Measurements from ENCODE around the gene PRKCI.
A peak's percentile ranks its signal among the peaks of the same experiment; 100 is the strongest.

Gene PRKCI

DNA sequence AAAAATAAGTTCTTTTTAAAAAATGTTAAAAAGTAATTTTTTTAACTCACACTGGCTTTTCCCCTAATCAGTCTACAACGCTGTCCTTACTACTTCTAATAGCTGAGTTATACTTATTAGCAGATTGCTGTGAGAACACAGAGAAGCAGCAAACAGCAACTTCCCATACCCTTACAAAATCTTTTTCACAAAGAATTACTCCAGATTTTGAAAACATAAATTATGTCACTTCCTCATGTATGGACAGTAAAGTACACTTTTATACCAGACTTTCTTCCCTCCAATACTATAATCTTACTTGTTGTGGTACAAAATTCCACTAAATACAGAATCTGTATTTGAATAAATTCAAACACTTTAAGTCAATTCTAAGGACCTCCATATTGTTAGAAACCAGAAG is 42.8 kb upstream of the PRKCI start:
- TF ChIP-seq ZSCAN30 (tag by site-specific recombination; IDR thresholded peaks at IDR 0.05), result no peak
- no peak for TF ChIP-seq IKZF3 (tag by site-specific recombination; IDR thresholded peaks at IDR 0.05)
- TF ChIP-seq, protein P1, sequence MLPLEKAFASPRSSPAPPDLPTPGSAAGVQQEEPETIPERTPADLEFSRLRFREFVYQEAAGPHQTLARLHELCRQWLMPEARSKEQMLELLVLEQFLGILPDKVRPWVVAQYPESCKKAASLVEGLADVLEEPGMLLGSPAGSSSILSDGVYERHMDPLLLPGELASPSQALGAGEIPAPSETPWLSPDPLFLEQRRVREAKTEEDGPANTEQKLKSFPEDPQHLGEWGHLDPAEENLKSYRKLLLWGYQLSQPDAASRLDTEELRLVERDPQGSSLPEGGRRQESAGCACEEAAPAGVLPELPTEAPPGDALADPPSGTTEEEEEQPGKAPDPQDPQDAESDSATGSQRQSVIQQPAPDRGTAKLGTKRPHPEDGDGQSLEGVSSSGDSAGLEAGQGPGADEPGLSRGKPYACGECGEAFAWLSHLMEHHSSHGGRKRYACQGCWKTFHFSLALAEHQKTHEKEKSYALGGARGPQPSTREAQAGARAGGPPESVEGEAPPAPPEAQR (tag by site-specific recombination; IDR thresholded peaks at IDR 0.05), result no peak
- no peak for TF ChIP-seq KLF1 (tag by site-specific recombination; IDR thresholded peaks at IDR 0.05)
- TF ChIP-seq, protein P2, sequence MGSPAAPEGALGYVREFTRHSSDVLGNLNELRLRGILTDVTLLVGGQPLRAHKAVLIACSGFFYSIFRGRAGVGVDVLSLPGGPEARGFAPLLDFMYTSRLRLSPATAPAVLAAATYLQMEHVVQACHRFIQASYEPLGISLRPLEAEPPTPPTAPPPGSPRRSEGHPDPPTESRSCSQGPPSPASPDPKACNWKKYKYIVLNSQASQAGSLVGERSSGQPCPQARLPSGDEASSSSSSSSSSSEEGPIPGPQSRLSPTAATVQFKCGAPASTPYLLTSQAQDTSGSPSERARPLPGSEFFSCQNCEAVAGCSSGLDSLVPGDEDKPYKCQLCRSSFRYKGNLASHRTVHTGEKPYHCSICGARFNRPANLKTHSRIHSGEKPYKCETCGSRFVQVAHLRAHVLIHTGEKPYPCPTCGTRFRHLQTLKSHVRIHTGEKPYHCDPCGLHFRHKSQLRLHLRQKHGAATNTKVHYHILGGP (tag by site-specific recombination; IDR thresholded peaks at IDR 0.05), result no peak
- TF ChIP-seq ZNF2 (tag by site-specific recombination; IDR thresholded peaks at IDR 0.05), result no peak
- no peak for TF ChIP-seq HOXD13 (CRISPR knock-in tag; IDR thresholded peaks at IDR 0.05; ENCODE audit: borderline replicate concordance)
- TF ChIP-seq, protein P3, sequence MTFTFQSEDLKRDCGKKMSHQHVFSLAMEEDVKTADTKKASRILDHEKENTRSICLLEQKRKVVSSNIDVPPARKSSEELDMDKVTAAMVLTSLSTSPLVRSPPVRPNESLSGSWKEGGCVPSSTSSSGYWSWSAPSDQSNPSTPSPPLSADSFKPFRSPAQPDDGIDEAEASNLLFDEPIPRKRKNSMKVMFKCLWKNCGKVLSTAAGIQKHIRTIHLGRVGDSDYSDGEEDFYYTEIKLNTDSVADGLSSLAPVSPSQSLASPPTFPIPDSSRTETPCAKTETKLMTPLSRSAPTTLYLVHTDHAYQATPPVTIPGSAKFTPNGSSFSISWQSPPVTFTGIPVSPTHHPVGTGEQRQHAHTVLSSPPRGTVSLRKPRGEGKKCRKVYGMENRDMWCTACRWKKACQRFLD (tag by site-specific recombination; IDR thresholded peaks at IDR 0.05), result no peak
- TF ChIP-seq ZNF19 (tag by site-specific recombination; IDR thresholded peaks at IDR 0.05; ENCODE audit: low read depth), result no peak
- no peak for TF ChIP-seq SP3 (tag by site-specific recombination; IDR thresholded peaks at IDR 0.05)
- no peak for TF ChIP-seq SETDB1 (IDR thresholded peaks at IDR 0.05; ENCODE audit: insufficient read length, low read length)
- TF ChIP-seq ZNF473 (tag by site-specific recombination; IDR thresholded peaks at IDR 0.05), result no peak
- TF ChIP-seq MEIS1 (CRISPR knock-in tag; IDR thresholded peaks at IDR 0.05; ENCODE audit: borderline replicate concordance), result no peak
- TF ChIP-seq, protein P4, sequence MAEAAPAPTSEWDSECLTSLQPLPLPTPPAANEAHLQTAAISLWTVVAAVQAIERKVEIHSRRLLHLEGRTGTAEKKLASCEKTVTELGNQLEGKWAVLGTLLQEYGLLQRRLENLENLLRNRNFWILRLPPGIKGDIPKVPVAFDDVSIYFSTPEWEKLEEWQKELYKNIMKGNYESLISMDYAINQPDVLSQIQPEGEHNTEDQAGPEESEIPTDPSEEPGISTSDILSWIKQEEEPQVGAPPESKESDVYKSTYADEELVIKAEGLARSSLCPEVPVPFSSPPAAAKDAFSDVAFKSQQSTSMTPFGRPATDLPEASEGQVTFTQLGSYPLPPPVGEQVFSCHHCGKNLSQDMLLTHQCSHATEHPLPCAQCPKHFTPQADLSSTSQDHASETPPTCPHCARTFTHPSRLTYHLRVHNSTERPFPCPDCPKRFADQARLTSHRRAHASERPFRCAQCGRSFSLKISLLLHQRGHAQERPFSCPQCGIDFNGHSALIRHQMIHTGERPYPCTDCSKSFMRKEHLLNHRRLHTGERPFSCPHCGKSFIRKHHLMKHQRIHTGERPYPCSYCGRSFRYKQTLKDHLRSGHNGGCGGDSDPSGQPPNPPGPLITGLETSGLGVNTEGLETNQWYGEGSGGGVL (tag by site-specific recombination; IDR thresholded peaks at IDR 0.05), result no peak
- TF ChIP-seq KLF16 (tag by site-specific recombination; IDR thresholded peaks at IDR 0.05), result no peak
- no peak for TF ChIP-seq GLIS1 (tag by site-specific recombination; IDR thresholded peaks at IDR 0.05)
- Histone ChIP-seq H3K9me3 (ENCODE audit: control insufficient read depth, insufficient read depth, low read depth, low read length) (no peaks in the 10 kb centered on the region), H3K4me1 (ENCODE audit: control insufficient read depth, insufficient read depth, low read length) (no peaks in the 10 kb centered on the region), H3K36me3 (ENCODE audit: control insufficient read depth in 2 of 2, insufficient read depth in 1 of 2, low read length in 2 of 2) (peaks cover 21 to 43% of the 10 kb centered on the region in 2 experiments), H3K4me3 (ENCODE audit: low read depth, low read length) (no peak overlapping the region), H3K27ac (ENCODE audit: extremely low read depth, low read depth, low read length) (no peak overlapping the region)
- ChIA-PET POLR2A (no interaction called here), CTCF (interaction anchor here (0.6 to 1.1 kb wide), 3 partner anchors 202 to 234 kb away, joined by 3 read pairs; no protein-coding TSS in a partner anchor)

DNA sequence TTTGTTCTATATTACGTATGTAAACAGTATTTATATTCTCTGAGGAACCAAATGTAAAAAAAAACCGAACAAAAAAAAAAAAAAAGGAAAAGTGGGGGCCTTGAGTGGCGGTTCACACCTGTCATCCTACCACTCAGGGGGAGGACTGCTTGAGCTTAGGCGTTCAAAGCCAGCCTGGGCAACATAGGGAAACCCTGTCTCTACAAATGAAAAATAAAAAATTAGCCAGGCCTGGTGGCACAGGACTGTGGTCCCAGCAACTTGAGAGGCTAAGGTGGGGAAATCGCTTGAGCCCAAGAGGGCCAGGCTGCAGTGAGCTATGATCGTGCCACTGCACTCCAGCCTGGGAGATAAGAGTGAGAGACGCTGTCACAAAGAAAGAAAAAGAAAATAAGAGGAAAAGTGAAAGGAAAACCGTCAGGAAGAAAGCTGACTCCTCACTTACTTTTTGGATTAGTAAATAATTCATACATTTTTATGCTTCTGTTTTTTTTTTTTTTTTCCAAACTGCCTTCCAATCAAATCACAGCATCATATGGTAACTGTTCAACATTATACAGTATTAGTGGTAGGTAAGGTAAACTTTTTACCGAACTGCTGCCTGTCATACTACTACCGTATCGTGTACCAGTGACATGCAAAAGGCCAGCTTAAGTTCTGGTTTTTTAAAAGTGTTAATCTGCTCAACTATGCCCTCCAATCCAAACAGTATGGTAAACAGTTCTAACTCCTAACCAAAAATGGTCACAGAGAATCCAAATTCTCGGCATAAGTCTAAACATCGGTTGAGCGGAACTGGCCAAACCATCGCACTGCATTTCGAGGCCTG is 41.9 kb upstream of the PRKCI start:
- Histone ChIP-seq H3K9me3 (ENCODE audit: control insufficient read depth, insufficient read depth, low read depth, low read length) (no peaks in the 10 kb centered on the region), H3K36me3 (ENCODE audit: control insufficient read depth in 2 of 2, insufficient read depth in 1 of 2, low read length in 2 of 2) (peaks cover 13 to 35% of the 10 kb centered on the region in 2 experiments), H3K4me1 (ENCODE audit: control insufficient read depth, insufficient read depth, low read length) (no peaks in the 10 kb centered on the region), H3K27ac (ENCODE audit: extremely low read depth, low read depth, low read length) (peak overlapping the region; percentile 77; the same call in 1 of the 2 replicates), H3K4me3 (ENCODE audit: low read depth, low read length) (peak overlapping the region; percentile 100)
- CTCF ChIA-PET, result interaction anchor here (0.6 to 0.7 kb wide), 3 partner anchors 54 to 950 kb away, joined by 3 to 5 read pairs (median 4); no protein-coding TSS in a partner anchor
- POLR2A ChIA-PET, result interaction anchor here (0.7 to 2.1 kb wide), 4 partner anchors 9 to 369 kb away, joined by 3 to 7 read pairs (median 4); no protein-coding TSS in a partner anchor
- TF ChIP-seq ZBTB17 (tag by site-specific recombination; IDR thresholded peaks at IDR 0.05) (peak; percentile 8; the same call in 1 of the 2 replicates), ZNF549 (tag by site-specific recombination; IDR thresholded peaks at IDR 0.05) (no peak), EGR2 (tag by site-specific recombination; IDR thresholded peaks at IDR 0.05; ENCODE audit: low read depth) (0 out of 2 replicates have a peak, but pooled peaks have one; percentile 25), PRDM1 (tag by site-specific recombination; IDR thresholded peaks at IDR 0.05) (peak; percentile 97)
- TF ChIP-seq, protein P5, sequence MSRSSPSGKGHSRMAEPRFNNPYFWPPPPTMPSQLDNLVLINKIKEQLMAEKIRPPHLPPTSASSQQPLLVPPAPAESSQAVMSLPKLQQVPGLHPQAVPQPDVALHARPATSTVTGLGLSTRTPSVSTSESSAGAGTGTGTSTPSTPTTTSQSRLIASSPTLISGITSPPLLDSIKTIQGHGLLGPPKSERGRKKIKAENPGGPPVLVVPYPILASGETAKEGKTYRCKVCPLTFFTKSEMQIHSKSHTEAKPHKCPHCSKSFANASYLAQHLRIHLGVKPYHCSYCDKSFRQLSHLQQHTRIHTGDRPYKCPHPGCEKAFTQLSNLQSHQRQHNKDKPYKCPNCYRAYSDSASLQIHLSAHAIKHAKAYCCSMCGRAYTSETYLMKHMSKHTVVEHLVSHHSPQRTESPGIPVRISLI (tag by site-specific recombination; IDR thresholded peaks at IDR 0.05), result peak; percentile 77
- TF ChIP-seq, protein P6, sequence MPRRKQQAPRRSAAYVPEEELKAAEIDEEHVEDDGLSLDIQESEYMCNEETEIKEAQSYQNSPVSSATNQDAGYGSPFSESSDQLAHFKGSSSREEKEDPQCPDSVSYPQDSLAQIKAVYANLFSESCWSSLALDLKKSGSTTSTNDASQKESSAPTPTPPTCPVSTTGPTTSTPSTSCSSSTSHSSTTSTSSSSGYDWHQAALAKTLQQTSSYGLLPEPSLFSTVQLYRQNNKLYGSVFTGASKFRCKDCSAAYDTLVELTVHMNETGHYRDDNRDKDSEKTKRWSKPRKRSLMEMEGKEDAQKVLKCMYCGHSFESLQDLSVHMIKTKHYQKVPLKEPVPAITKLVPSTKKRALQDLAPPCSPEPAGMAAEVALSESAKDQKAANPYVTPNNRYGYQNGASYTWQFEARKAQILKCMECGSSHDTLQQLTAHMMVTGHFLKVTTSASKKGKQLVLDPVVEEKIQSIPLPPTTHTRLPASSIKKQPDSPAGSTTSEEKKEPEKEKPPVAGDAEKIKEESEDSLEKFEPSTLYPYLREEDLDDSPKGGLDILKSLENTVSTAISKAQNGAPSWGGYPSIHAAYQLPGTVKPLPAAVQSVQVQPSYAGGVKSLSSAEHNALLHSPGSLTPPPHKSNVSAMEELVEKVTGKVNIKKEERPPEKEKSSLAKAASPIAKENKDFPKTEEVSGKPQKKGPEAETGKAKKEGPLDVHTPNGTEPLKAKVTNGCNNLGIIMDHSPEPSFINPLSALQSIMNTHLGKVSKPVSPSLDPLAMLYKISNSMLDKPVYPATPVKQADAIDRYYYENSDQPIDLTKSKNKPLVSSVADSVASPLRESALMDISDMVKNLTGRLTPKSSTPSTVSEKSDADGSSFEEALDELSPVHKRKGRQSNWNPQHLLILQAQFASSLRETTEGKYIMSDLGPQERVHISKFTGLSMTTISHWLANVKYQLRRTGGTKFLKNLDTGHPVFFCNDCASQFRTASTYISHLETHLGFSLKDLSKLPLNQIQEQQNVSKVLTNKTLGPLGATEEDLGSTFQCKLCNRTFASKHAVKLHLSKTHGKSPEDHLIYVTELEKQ (tag by site-specific recombination; IDR thresholded peaks at IDR 0.05; ENCODE audit: borderline replicate concordance), result no peak

Measured in HEK293 (cell line).